ENCODE results near the gene NRCAM.

NRCAM gene

GRCh38 chr7:108210796-108211195 lies 245.4 kb downstream of the NRCAM start:
- CTCF ChIA-PET = interaction anchor here (0.9 to 1.1 kb wide), 3 partner anchors 12 to 208 kb away, joined by 3 read pairs; no protein-coding TSS in a partner anchor
- no peak for DNase-seq (ENCODE audit: extremely low spot score)
- POLR2A ChIA-PET = no interaction called here
- TF ChIP-seq, protein P1, sequence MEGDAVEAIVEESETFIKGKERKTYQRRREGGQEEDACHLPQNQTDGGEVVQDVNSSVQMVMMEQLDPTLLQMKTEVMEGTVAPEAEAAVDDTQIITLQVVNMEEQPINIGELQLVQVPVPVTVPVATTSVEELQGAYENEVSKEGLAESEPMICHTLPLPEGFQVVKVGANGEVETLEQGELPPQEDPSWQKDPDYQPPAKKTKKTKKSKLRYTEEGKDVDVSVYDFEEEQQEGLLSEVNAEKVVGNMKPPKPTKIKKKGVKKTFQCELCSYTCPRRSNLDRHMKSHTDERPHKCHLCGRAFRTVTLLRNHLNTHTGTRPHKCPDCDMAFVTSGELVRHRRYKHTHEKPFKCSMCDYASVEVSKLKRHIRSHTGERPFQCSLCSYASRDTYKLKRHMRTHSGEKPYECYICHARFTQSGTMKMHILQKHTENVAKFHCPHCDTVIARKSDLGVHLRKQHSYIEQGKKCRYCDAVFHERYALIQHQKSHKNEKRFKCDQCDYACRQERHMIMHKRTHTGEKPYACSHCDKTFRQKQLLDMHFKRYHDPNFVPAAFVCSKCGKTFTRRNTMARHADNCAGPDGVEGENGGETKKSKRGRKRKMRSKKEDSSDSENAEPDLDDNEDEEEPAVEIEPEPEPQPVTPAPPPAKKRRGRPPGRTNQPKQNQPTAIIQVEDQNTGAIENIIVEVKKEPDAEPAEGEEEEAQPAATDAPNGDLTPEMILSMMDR (IDR thresholded peaks at IDR 0.05; ENCODE audit: control extremely low read depth, extremely low read depth, low read depth, missing control alignments) = no peak

GRCh38 chr7:108205311-108205710 lies 250.9 kb downstream of the NRCAM start:
- DNase-seq (ENCODE audit: extremely low spot score) = no peak
- POLR2A ChIA-PET = no interaction called here
- TF ChIP-seq, protein P1 (IDR thresholded peaks at IDR 0.05; ENCODE audit: control extremely low read depth, extremely low read depth, low read depth, missing control alignments) = no peak
- CTCF ChIA-PET = interaction anchor here (0.9 to 2.0 kb wide), 5 partner anchors 8 to 292 kb away, joined by 3 to 5 read pairs (median 3); no protein-coding TSS in a partner anchor

GRCh38 chr7:108204281-108204796 lies 251.9 kb downstream of the NRCAM start:
- CTCF ChIA-PET = interaction anchor here (0.9 to 1.9 kb wide), 5 partner anchors 12 to 210 kb away, joined by 3 to 5 read pairs (median 3); no protein-coding TSS in a partner anchor
- TF ChIP-seq, protein P1 (IDR thresholded peaks at IDR 0.05; ENCODE audit: control extremely low read depth, extremely low read depth, low read depth, missing control alignments) = no peak
- POLR2A ChIA-PET = no interaction called here
- DNase-seq (ENCODE audit: extremely low spot score) = no peak

- DNase-seq (ENCODE audit: extremely low spot score) = no peak
- TF ChIP-seq, protein P1 (IDR thresholded peaks at IDR 0.05; ENCODE audit: control extremely low read depth, extremely low read depth, low read depth, missing control alignments) = no peak
- ChIA-PET CTCF (interaction anchor here (1.0 to 1.9 kb wide), 5 partner anchors 12 to 21 kb away, joined by 3 to 5 read pairs (median 3); no protein-coding TSS in a partner anchor), POLR2A (no interaction called here)
Measured at GRCh38 chr7:108203537-108203936, 252.7 kb downstream of the NRCAM start.

DNA sequence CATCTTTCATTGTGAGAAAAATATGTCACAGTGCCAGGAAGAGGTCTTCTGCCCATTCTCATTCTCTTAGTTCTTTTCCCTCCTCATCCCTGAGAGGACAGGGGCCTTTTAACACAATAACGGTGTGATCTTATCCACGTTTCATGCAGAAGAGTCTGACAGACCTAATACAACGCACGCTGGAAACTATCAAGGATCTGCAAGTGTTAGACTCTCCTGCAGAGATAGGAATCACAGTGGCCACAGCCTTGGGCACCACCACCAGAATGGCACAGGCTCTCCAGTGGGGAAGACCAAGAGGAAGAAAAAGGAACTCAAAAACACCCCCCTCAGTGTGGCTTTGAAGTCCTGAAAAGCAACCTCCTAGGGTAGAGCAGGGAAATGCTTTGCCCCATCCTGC lies 253.5 kb downstream of the NRCAM start:
- CTCF ChIA-PET = interaction anchor here (1.0 to 1.9 kb wide), 4 partner anchors 12 to 21 kb away, joined by 3 to 5 read pairs (median 3); no protein-coding TSS in a partner anchor
- TF ChIP-seq, protein P1 (IDR thresholded peaks at IDR 0.05; ENCODE audit: control extremely low read depth, extremely low read depth, low read depth, missing control alignments) = no peak
- POLR2A ChIA-PET = no interaction called here
- no peak for DNase-seq (ENCODE audit: extremely low spot score)

DNA sequence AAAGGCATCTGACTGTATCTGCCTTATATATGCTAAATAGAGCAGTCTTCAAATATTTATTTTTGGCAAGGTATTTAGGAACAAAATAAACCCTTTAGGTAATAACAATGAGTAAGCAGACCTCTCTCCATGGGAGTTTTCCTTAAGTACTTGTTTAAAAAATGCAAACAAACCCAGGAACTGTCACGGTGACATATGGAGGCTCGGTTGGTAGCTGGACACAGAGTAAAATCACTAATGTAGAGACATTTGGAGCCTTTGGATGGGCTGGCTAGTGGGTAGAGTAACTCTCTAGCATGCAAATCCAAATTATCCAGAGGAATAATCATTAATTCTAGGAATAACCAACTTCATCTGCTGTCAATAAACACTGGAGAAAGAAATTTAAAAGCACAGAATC lies 254.5 kb downstream of the NRCAM start:
- TF ChIP-seq, protein P1 (IDR thresholded peaks at IDR 0.05; ENCODE audit: control extremely low read depth, extremely low read depth, low read depth, missing control alignments) = no peak
- DNase-seq (ENCODE audit: extremely low spot score) = no peak
- ChIA-PET POLR2A (no interaction called here), CTCF (no interaction called here)

All from GM10248 (cell line).